ENCODE measurements around the gene C17orf113. TPM values are rescaled to one million over a fixed set of nuclear protein-coding genes. Genes with fewer than 3 reads are reported as not detected.

The C17orf113 gene
- total and polyA plus RNA-seq, 2 of the 13 experiments (the other 11 are each of a cell fraction or from before 2014, with no cell fraction given) = 0.87 to 1.1 TPM

- TF ChIP-seq RERE (CRISPR knock-in tag; IDR thresholded peaks at IDR 0.05; ENCODE audit: low read depth) (peak; percentile 54), NFRKB (IDR thresholded peaks at IDR 0.05) (no peak), CEBPB (IDR thresholded peaks at IDR 0.05; ENCODE audit: borderline replicate concordance, low read depth, low read length) (no peak), FOXC1 (CRISPR knock-in tag; IDR thresholded peaks at IDR 0.05; ENCODE audit: borderline replicate concordance) (peak; percentile 89; the same call in 1 of the 2 replicates), ZNF496 (CRISPR knock-in tag; IDR thresholded peaks at IDR 0.05; ENCODE audit: insufficient replicate concordance) (no peak), MED1 (CRISPR knock-in tag; IDR thresholded peaks at IDR 0.05) (peak; percentile 80), ZNF260 (CRISPR knock-in tag; IDR thresholded peaks at IDR 0.05; ENCODE audit: borderline replicate concordance, low read depth) (no peak), ZSCAN25 (CRISPR knock-in tag; IDR thresholded peaks at IDR 0.05) (no peak), KAT7 (CRISPR knock-in tag; IDR thresholded peaks at IDR 0.05; ENCODE audit: borderline replicate concordance) (peak; percentile 70), DMTF1 (CRISPR knock-in tag; IDR thresholded peaks at IDR 0.05) (no peak), FOXP1 (IDR thresholded peaks at IDR 0.05) (no peak), FOXP1 (CRISPR knock-in tag; IDR thresholded peaks at IDR 0.05) (no peak; the same call in 1 of the 2 replicates), ZNF333 (CRISPR knock-in tag; IDR thresholded peaks at IDR 0.05; ENCODE audit: borderline replicate concordance) (no peak), TARDBP (CRISPR knock-in tag; IDR thresholded peaks at IDR 0.05) (peak; percentile 89), KLF6 (CRISPR knock-in tag; IDR thresholded peaks at IDR 0.05) (no peak), ZNF354B (CRISPR knock-in tag; IDR thresholded peaks at IDR 0.05) (no peak), YY1 (IDR thresholded peaks at IDR 0.05; ENCODE audit: insufficient read depth, insufficient replicate concordance, low read depth, low read length) (peak; percentile 89), ZNF24 (IDR thresholded peaks at IDR 0.05) (no peak), CBFB (CRISPR knock-in tag; IDR thresholded peaks at IDR 0.05) (peak; percentile 70; the same call in 1 of the 2 replicates), RXRA (CRISPR knock-in tag; IDR thresholded peaks at IDR 0.05) (peak; percentile 83), SP5 (CRISPR knock-in tag; IDR thresholded peaks at IDR 0.05; ENCODE audit: borderline replicate concordance, low read depth) (peak; percentile 73), ZGPAT (CRISPR knock-in tag; IDR thresholded peaks at IDR 0.05) (peak; percentile 97)
Observed at GRCh38 chr17:42019509-42020404, 30.6 kb downstream of the C17orf113 start, which contains the start of gene NKIRAS2 (continued).

All from HepG2 (cell line).